Right kidney (tissue), 1 donor: ENCODE data around the gene XKR3.
"Not testable (repeated sequence)": the region's sequence is repeated elsewhere in the genome, so short reads cannot be mapped to it uniquely, and the experiment has no call there.

Source experiments
- DNase-seq: peaks from one replicate; pipeline ENCODE4 v3.0.0-alpha.2; 2016

Gene XKR3

DNA sequence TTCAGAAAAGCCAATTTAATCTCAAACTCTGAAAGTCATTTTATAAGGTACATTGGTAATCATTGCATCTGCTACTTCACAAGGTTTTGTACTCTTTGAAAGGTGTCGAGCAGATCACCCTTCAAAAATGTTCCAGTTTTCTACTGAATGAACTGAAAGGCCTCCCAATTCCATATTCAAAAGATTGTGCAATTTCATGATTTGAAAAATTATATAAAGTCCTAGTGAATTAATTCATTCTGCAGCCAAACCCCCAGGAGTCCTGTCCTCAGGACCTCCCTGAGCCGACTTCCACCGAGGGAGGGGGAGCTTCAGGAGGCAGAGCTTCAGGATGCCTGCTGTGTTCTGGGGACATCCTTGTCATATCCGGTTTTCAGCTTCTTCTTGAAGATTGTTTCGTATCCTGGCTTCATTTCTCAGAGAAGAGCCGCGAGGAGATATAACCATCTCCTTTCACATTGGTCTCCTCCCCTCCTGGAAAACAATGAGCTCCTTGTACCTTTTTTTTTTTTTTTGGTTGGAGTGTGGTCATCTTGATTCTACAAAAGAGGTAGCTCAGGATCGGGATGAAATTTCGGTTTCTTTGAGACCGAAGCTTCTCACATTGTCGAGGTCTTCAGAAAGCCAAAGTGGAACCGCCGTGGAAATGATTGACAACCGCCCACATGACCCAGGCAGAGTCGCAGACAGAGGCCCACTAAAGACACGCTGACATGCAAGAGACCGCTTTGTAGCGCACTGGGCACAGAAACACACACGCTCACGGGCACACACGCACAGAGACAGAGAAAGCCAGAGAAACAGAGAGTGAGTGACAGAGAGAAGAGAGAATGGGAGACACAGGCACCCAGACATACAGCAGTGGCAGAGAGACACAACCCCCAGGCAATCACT is 77.7 kb downstream of the XKR3 start:
- not testable (repeated sequence) for DNase-seq

DNA sequence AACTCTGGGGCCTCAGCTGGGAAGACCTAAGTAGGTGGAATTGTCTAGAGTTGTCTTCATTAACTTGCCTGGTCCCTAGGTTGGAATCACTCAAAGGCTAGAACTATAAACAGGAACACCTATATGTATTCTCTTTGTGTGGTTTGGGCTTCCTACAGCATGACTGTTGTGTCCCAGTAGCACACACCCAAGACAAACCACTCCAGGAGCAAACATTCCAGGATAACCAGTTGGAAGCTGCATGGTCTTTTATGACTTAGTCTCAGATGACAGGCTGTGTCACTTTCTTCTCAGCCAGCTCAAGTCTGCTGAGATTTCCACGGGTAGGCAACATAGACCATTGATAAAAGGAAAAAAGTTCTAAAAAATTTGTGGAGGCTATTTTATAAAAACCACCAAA is 90.9 kb downstream of the XKR3 start:
- not testable (repeated sequence) for DNase-seq
